Left cardiac atrium (tissue), 4 donors: ENCODE results near the gene NIPSNAP3A. TPM values are rescaled to one million over a fixed set of nuclear protein-coding genes. Genes with fewer than 3 reads are reported as not detected.
"Not testable (repeated sequence)": the region's sequence is repeated elsewhere in the genome, so short reads cannot be mapped to it uniquely, and the experiment has no call there.

Source experiments
- ATAC-seq, 2 donors: fragments of 200-7000 bp; cut with Tn5 transposase; one replicate each; pipeline ENCODE4 v1.9.1; 2020; ENCODE audit warnings: mild to moderate bottlenecking in 2 of 2, moderate library complexity in 2 of 2
- DNase-seq: peaks from one replicate; pipeline ENCODE4 v3.0.0-alpha.2; 2020
- intact Hi-C, 2 donors: fragments of 100-400 bp; cut with DNase I; formaldehyde crosslinking; loops; one replicate each; pipeline versions ENCODE4 v1.14.1 to v1.15.1; 2022 to 2023
- long read RNA-seq: library from polyadenylated mRNA; unstranded; transcript quantifications from one replicate; pipeline ENCODE4 v2.0.0, GENCODE V29; 2021
- total RNA-seq, 2 donors: library from RNA; stranded (reverse); fragmentation: NEBNext Ultra II Directional; extraction: Animal tissue kit (Norgen Biotek cat#: 25700); gene quantifications; one replicate each; pipeline ENCODE4 v1.2.1, GENCODE V29; 2021
- donor health status: DM: no; HTN: yes; CAD: no.
- donor health status: DM: no; HTN: yes; CAD: no; lungs with severe emphysema.
- donor health status: DM: yes; HTN: yes; CAD: no.
- donor health status: Dilated cardiomyopathy.

Gene NIPSNAP3A
- total RNA-seq = 10 to 100 TPM; 15.4 to 20.3 TPM
- long read RNA-seq, transcript NIPSNAP3A-201 (6 exons, 1,633 nt) = major isoform, 26 of 29 reads
- long read RNA-seq, partial matches to known transcripts = 2 of 29 reads
- long read RNA-seq, other reads (novel, unspliced or antisense) = 1 of 29 reads

DNA sequence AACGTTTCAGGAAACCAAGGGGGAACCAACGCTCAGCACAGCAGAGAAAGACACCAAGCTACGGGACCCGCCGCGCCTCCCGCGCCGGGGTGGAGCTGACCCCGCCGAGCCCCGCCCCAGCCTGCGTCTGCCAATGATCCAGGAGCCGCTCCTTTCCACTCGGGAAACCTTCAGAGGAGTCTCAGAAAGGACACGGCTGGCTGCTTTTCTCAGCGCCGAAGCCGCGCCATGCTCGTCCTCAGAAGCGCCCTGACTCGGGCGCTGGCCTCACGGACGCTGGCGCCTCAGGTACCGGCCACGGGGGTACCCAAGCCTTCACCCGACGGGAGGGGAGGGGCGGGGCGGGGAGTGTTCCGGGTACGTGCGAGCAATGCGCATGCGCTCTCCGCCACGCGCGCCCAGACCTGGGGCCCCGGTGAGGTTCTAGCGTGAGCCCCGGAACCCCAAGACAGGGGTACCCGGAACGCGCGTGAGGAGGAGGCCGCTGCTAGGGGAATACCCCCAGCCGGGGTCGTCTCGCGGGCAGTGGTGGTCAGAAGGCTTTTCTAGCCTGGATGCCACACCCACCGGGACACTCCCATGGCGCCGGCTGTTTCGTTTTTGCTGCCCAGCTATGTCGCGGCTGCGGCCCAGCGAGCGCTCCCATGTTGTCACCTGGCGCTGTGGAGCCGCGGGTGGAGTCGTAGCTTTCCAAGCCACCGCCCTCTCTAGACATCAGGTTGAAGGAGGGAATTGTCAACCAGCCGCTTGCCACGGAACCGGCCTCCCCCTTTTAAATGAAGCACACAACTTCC, at the start of gene NIPSNAP3A:
Gene NIPSNAP3A, plus strand, starts transcription at position 119 of the 794 bp plus-strand sequence. Its CDS starts 110 bp downstream, at position 229.
- peak; percentile 95 to 97 for ATAC-seq
- DNase-seq = peak; percentile 90
- intact Hi-C loops = loop anchor here in 1 of 2 donors (10.0 kb wide), 1 partner anchor 613 kb away; no protein-coding TSS in a partner anchor

DNA sequence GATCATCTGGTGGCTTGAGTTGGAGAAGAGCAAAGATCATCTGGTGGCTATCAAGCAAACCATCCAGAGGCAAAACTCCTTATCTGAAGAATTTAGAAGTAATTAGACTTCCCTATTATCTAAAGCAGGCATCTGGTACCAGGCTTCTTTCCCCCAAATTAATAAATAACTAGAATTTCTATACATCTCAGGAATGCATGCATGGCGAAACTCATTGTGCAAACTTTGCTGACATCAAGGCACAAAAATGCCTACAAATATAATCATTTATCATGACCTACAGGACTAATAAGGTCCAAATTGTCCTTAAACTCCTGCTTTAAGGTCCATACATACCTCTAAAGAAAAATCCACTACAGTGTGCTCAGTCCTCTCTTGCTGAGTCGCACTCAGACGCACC, 47.2 kb upstream of the NIPSNAP3A start:
- intact Hi-C loops = no loop called here
- DNase-seq (no peak), ATAC-seq (no peak)

DNA sequence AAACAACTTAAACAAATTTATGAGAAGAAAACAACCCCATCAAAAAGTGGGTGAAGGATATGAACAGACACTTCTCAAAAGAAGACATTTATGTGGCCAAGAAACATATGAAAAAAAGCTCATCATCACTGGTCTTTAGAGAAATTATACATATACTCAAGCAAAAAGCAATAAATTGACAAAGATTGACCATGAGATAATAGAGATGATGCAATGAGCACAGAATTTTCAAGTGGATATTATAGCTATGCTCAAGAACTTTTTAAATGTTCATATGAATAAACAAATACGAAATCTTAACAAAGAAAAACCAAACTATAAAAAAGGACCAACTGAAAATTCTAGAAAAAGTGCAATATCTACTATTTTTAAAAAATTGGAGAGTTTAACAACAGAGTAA, 38.7 kb upstream of the NIPSNAP3A start:
- intact Hi-C loops, DNase-seq, ATAC-seq: not testable (repeated sequence)

DNA sequence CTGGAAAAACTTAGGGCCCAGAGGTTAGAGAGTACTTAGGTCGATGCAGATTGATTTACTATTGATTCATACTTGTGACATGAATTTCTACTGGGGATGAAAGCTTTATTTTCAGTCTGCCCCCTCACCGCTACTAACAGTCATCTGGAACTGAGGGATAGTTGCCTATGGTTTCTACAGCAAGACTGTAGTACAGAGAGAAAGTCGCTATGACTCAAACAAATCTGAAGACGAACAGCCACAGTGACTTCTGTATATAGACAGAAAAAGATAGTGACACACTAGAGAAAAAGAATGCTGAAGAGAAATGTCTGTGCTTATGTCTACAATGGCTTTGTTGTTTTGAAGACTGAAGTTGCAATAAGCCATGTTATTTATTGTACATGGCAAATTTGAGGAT, 35.9 kb upstream of the NIPSNAP3A start:
- intact Hi-C loops = no loop called here
- ATAC-seq (no peak), DNase-seq (no peak)

DNA sequence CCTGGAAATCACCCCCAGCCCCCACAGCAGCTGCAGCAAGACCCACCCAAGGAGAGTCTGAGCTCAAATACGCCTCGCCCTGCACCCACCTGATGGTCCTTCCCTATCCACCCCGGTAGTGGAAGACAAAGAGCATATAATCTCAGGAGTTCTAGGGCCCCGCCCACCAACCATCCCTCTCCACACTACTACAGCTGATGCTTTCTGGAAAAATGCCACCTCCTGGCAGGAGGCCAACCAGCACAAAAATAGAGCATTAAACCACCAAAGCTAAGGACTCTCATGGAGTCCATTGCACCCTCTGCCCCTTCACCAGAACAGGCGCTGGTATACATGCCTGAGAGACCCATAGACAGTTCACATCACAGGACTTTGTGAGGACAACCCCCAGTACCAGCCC, 22.5 kb upstream of the NIPSNAP3A start:
- intact Hi-C loops = no loop called here
- ATAC-seq (no peak), DNase-seq (no peak)

DNA sequence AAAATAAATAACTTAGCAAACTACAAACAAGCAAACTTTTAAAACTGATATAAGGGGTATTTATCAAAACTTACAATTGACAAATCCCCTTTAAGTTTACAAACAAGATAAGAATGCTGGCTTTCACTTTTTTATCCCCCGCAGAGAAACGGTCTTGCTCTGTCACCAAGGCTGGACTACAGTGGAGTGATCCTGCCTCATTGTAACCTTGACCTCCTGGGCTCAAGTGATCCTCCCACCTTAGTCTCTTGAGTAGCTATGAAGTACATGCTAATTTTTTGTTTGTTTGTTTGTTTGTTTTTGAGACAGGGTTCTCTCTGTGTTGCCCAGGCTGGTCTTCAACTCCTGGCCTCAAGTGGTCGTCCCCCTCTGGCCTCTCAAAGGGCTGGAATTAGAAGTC, 9.0 kb upstream of the NIPSNAP3A start:
- DNase-seq = no peak
- ATAC-seq = no peak
- intact Hi-C loops = no loop called here

DNA sequence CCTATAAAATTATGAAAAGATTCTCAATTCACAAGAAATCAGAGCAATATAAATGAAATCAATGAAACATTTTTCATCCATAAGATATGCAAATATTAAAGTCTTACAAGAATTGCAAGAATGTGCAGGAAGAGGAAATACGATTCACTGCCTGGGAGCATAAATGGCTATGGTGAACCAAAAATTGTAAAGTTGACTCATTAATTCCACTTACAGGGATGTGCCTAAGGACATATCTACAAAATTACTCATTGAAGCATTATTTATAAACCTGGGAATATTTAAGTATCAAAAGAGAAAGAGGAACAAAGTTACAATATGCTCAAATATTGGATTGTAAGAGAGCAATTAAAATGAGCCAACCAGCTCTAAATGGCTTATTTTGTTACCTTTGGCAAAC, 6.9 kb upstream of the NIPSNAP3A start:
- ATAC-seq (no peak), DNase-seq (no peak)
- intact Hi-C loops = loop anchor here in 1 of 2 donors (10.0 kb wide), 1 partner anchor 606 kb away; no protein-coding TSS in a partner anchor

DNA sequence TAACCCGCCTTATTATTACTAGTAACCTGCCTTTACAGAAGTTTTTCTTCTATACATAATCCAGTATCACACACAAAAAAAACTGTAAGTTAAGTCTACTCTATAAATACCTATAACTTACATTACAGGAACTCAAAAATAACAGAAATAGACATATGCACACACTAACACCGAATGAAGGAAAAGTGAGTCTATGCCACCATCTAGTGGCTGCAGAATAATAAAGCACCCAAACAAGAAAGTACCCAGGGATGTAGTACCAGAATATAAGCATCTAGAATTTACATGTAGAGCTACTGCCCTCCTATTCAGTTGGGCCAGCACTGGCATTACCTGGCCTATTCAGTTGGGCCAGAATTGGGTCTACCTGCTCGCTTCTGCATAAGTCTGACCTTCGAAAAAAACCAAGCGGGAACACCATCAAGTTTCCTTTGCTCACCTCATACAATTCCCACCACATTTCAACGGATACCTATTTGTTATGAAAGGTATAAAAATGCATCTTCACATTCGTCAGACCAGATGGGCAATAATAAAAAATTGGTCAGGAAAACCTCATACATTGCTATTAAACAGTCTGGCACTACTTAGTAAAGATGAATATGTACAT, 4.0 kb upstream of the NIPSNAP3A start:
- no peak for DNase-seq
- peak in 1 of 2 donors; percentile 10 for ATAC-seq
- intact Hi-C loops = loop anchor here in 1 of 2 donors (10.0 kb wide), 1 partner anchor 609 kb away; no protein-coding TSS in a partner anchor

DNA sequence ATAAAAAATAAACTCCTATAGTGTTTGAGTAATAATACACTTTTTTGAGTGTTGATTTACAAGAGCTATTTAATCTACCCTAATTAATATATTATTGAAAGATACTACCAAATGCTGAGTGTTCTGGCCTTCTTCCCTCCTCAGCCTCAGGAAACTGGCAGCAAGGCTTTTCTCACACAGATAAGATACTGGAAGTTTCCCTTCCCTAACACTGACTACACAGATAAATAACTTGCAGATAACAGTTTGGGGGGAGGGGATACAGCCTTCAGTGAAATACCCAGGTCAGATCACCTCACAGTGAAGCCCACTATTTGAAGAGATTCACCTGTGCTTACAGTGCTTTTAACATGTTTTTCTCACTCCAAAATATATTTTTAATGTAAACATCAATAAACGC, 1.6 kb upstream of the NIPSNAP3A start:
- no peak for DNase-seq
- intact Hi-C loops = loop anchor here in 1 of 2 donors (10.0 kb wide), 1 partner anchor 611 kb away; no protein-coding TSS in a partner anchor
- no peak for ATAC-seq

DNA sequence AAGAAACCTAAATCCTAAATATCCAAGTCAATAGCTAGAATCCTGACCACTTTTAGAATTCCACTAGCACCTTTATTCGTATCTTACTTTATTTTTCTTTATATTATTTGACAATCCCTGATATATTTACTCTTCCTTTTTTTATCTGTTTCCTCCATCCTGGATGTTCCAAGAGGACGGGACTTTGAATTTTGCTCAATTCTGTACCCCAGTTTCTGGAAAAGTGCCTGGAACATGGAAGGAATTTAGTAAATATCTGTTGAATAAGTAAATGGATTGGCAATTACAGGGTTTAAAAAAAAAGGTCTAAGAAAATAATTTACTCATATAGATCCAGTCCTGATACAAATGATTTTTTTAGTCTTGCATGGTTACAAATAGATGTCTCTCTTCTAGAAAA, 1.2 kb upstream of the NIPSNAP3A start:
- ATAC-seq (no peak), DNase-seq (no peak)
- intact Hi-C loops = loop anchor here in 1 of 2 donors (10.0 kb wide), 1 partner anchor 611 kb away; no protein-coding TSS in a partner anchor

DNA sequence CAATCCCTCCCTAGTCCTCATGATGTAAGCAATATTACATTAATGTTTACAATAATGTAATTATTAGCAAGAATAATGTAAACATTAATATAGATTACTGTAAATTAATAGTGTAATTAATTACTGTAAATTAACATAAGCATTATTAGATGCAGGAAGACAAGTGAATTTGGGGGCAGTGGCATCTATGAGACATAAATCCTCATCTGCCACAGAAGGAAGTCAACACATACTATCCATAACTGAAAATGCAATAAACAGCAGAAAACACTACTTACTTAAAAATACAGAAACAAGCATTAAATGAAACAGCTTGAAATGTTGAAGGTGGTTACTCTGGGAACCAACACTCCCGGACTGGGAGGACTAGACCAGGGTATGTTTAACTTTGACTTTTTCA, 685 bp upstream of the NIPSNAP3A start:
- DNase-seq = no peak
- intact Hi-C loops = loop anchor here in 1 of 2 donors (10.0 kb wide), 1 partner anchor 612 kb away; no protein-coding TSS in a partner anchor
- ATAC-seq = no peak

DNA sequence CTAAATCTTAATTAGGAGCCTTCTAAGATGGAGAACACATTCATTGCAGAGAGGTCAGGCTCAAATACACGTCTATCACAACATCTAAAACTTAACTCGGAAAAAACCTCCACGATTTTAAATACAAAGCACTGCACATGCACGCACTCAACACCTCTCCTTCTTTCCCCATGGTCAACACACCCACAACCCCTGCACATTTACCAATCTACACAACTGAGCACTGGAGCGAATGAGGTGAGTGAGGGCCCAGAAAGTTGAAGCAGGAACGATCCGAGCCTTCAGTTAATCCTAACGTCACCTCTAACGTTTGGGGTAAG, 278 bp upstream of the NIPSNAP3A start:
- no peak for DNase-seq
- intact Hi-C loops = loop anchor here in 1 of 2 donors (10.0 kb wide), 1 partner anchor 612 kb away; no protein-coding TSS in a partner anchor

DNA sequence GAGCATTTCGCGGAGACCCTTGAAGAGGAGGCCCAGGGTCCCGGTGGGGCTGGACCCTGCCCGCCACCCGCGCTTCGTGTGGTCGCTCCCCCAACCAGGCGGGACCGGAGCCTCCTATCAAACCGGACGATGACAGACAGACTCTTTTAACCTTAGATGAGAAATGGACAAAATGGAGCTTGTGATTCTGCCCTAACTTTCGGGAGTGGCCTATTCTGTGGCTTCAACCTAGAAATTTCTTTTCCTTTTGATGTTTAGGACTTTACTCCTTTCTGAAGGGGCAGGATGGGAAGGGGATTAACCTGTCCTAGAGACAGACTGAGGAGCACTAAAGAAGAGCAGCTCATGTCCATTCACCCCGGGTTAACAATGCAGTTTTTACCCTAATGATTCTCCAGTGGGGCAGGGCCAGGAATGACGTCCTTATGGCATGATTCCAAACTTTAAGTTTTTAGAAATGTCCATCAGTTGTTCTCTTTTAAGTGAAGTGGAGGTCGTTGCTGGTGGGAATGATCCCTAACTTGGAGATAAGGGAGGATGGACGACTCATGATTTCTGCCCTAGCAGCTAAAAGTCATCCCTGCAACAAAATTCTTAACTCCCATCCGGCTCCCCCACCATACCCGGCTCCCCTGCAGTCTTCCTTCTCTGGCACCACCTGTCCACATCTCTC, 1.0 kb downstream of the NIPSNAP3A start:
- no peak for DNase-seq
- intact Hi-C loops = loop anchor here in 1 of 2 donors (10.0 kb wide), 1 partner anchor 614 kb away; no protein-coding TSS in a partner anchor
- peak; percentile 13 to 31 for ATAC-seq

More for the DNA sequence above, 278 bp upstream of the NIPSNAP3A start:
- ATAC-seq = peak; percentile 28 to 51

DNA sequence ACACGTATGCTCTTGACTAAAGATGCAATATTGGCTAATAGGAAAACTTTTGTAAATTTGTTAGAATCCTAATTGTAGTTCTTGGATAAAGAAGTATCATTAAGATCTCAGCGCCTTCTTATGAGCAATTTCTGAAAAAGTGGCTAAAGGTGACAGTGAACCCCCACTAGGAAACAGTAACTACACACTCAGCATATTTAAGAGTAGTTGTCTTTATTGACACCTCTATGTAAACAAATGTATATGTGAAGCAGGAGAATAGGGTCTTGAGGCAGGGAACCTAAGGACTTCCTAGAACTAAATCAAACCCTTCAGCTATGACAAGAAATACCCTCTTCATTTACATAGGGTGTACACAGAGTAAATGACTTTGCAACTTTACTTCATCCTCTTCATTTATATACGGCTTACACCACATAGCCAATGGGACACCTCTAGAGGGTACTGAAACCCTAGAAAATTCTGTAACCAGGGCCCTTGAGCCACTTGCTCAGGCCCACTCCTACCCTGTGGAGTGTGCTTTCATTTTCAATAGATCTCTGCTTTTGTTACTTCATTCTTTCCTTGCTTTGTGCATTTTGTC, 2.8 kb downstream of the NIPSNAP3A start:
- ATAC-seq = no peak
- intact Hi-C loops = no loop called here

DNA sequence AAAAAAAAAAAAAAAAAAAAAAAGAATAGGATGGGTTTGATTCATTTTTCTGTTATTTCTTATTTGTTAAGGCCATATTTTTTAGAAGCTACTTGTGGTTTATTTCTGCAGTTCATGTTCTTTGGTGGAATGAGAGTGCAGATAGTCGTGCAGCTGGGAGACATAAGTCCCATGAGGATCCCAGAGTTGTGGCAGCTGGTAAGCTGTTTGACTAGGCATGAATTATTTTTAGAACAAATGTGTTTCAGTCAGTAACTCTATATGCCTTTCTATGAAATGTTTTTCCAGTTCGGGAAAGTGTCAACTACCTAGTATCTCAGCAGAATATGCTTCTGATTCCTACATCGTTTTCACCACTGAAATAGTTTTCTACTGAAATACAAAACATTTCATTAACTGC, 11.5 kb downstream of the NIPSNAP3A start:
- no peak for DNase-seq
- ATAC-seq = peak; percentile 29 to 63

More for the DNA sequence above, 2.8 kb downstream of the NIPSNAP3A start:
- DNase-seq = no peak

DNA sequence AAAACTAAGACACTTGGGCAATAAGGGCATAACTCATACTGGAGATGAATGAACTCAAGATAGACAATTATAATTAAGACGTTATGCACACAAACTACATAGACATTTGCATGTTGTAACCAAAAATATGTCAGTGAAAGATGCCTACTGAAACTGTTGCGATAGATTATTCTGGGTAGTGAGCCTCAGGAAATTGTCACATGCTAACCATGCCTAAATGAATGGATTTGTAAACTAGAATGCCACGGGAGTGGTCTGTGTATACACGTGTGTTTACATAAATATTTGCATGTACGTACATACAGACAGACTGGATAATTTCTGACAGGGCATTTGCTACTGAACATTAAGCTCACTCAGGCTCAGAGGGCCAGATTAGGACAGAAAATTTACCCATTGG, 17.7 kb downstream of the NIPSNAP3A start:
- DNase-seq (no peak), ATAC-seq (no peak)
- intact Hi-C loops = no loop called here

More for the DNA sequence above, 11.5 kb downstream of the NIPSNAP3A start:
- intact Hi-C loops = no loop called here

DNA sequence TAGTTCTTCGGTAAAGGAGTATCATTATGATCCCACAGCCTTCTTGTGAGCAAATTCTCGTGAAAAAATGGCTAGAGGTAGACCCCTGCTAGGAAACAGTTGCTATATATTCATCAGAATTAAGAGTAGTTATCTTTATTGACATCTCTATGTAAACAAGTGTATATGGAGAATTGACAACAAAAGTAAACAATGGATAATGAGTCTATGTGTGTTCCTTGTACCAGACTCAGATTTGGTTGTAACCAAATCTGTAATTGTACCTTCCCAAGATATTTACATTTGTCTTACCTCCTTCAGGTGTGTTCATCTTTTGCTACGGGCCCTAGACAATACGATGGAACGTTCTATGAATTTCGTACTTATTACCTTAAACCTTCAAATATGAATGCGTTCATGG, 18.5 kb downstream of the NIPSNAP3A start:
- intact Hi-C loops = no loop called here
- ATAC-seq (no peak), DNase-seq (no peak)

DNA sequence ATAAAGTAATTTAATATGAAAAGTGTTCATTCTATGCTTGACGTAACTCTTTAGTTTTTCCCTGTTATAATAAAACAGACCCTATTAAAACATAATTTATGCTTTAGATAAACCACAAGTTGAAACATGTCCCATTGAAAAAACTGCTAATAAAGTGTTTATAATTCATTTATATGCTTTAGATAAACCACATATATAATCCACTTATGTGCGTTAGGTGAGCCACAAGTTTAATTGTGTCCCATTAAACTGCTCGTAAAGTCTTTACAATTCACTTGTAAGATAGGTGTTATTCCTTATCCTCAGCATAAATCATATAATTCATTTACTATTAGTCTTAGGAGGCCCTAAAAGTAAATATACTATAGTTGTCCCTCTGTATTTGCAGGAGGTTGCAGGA, 20.0 kb downstream of the NIPSNAP3A start:
- intact Hi-C loops = no loop called here
- no peak for DNase-seq
- no peak for ATAC-seq

DNA sequence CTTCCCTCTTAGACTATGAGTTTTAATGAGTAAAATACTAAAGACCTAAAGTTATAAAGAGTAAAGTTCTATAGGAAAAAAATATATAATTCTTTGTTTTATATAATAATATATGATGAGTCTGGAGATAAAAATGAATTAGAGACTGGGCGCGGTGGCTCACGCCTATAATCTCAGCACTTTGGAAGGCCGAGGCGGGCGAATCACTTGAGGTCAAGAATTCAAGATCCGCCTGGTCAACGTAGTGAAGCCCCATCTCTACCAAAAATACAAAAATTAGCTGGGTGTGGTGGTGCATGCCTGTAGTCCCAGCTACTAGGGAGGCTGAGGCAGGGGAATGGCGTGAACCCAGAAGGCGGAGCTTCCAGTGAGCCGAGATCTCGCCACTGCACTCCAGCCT, 21.5 kb downstream of the NIPSNAP3A start:
- ATAC-seq, DNase-seq: not testable (repeated sequence)

More for the DNA sequence above, 21.5 kb downstream of the NIPSNAP3A start:
- intact Hi-C loops = not testable (repeated sequence)
